ENCODE measurements around the gene EIF2B4. TPM values are rescaled to one million over a fixed set of nuclear protein-coding genes. Genes with fewer than 3 reads are reported as not detected.

Gene EIF2B4
- total and polyA plus RNA-seq, 2 of the 13 experiments (the other 11 are each of a cell fraction or from before 2014, with no cell fraction given), result 91.5 to 96.4 TPM

GRCh38 chr2:27409321-27410073, 39.4 kb upstream of the EIF2B4 start, which contains the start of gene PPM1G (continued):
- 0 out of 2 replicates have a peak, but pooled peaks have one; percentile 54 for TF ChIP-seq TRAFD1 (CRISPR knock-in tag; IDR thresholded peaks at IDR 0.05; ENCODE audit: borderline replicate concordance)
- TF ChIP-seq SSRP1 (CRISPR knock-in tag; IDR thresholded peaks at IDR 0.05), result no peak
- peak; percentile 77 for TF ChIP-seq ZNF770 (CRISPR knock-in tag; IDR thresholded peaks at IDR 0.05)
- TF ChIP-seq SMARCC2 (IDR thresholded peaks at IDR 0.05), result no peak
- no peak; the same call in 1 of the 2 replicates for TF ChIP-seq ZFP62 (CRISPR knock-in tag; IDR thresholded peaks at IDR 0.05)
- TF ChIP-seq ZNF530 (CRISPR knock-in tag; IDR thresholded peaks at IDR 0.05; ENCODE audit: low read depth), result no peak
- TF ChIP-seq PCBP1 (IDR thresholded peaks at IDR 0.05; ENCODE audit: borderline replicate concordance, low read depth, low read length), result no peak
- no peak for TF ChIP-seq EHMT2 (IDR thresholded peaks at IDR 0.05; ENCODE audit: borderline replicate concordance, low read depth, low read length)
- 0 out of 2 replicates have a peak, but pooled peaks have one; percentile 24 for TF ChIP-seq MTF2 (CRISPR knock-in tag; IDR thresholded peaks at IDR 0.05; ENCODE audit: borderline replicate concordance)
- peak; percentile 75; the same call in 1 of the 2 replicates for TF ChIP-seq TBX2 (CRISPR knock-in tag; IDR thresholded peaks at IDR 0.05; ENCODE audit: borderline replicate concordance)
- TF ChIP-seq ZSCAN20 (CRISPR knock-in tag; IDR thresholded peaks at IDR 0.05; ENCODE audit: borderline replicate concordance), result peak; percentile 88
- TF ChIP-seq HOXA7 (CRISPR knock-in tag; IDR thresholded peaks at IDR 0.05), result no peak
- peak; percentile 92; the same call in 1 of the 2 replicates for TF ChIP-seq ZNF224 (CRISPR knock-in tag; IDR thresholded peaks at IDR 0.05)
- no peak for TF ChIP-seq ZNF713 (CRISPR knock-in tag; IDR thresholded peaks at IDR 0.05)
- TF ChIP-seq ZNF276 (CRISPR knock-in tag; IDR thresholded peaks at IDR 0.05; ENCODE audit: low read depth), result no peak; the same call in none of the 2 replicates
- peak; percentile 99; the same call in 1 of the 2 replicates for TF ChIP-seq ZNF235 (CRISPR knock-in tag; IDR thresholded peaks at IDR 0.05; ENCODE audit: borderline replicate concordance)
- peak; percentile 63 for TF ChIP-seq JUND (CRISPR knock-in tag; IDR thresholded peaks at IDR 0.05)
- TF ChIP-seq BRCA1 (CRISPR knock-in tag; IDR thresholded peaks at IDR 0.05), result no peak
- 0 out of 2 replicates have a peak, but pooled peaks have one; percentile 20 for TF ChIP-seq ZNF234 (CRISPR knock-in tag; conservative IDR thresholded peaks at IDR 0.05)
- peak; percentile 69; the same call in 1 of the 2 replicates for TF ChIP-seq ZNF777 (CRISPR knock-in tag; IDR thresholded peaks at IDR 0.05)
- no peak for TF ChIP-seq BCLAF1 (IDR thresholded peaks at IDR 0.05)
